ENCODE measurements around the gene EIF1AX.
"Not testable (repeated sequence)": the region's sequence is repeated elsewhere in the genome, so short reads cannot be mapped to it uniquely, and the experiment has no call there.

EIF1AX gene

DNA sequence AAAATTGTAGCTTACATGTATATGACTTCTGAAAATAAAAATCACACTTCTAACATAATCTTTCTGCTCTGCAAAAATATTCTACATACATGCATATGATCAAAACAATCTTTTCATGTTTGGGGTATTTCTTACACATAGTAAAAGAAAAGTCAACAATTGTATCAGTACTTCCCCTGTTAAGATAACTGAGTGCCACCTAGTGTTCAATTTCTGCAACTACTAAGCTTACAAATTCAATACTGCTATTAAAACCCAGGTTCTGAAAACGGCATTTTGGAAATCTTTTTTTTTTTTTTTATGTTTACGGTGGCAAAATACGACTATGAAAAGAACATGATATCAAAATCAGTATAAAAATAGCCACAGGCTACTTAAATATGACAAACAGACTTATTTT, 14.2 kb downstream of the EIF1AX start:
- DNase-seq (ENCODE audit: low read depth in 1 of 2, low spot score in 1 of 2): not testable (repeated sequence)

DNA sequence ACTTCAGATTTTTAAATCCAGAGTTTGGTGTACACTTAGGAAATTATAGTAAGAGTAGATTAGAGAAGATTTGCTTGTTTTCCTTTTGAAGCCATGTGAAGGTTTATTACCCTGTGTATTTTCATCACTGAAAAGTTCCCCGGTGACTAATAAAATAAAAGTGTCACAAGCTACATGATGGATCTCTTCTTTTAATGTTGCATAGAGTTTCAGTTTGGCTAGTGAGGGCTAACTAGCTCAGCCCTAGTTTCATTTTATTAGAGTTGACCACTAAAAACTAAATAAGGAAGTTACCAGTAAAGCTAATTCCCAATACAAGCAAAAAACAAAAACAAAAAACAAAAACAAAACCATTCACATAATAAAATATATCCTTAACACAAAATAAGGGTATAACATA, 14.8 kb downstream of the EIF1AX start:
- not testable (repeated sequence) for DNase-seq (ENCODE audit: low read depth in 1 of 2, low spot score in 1 of 2)

DNA sequence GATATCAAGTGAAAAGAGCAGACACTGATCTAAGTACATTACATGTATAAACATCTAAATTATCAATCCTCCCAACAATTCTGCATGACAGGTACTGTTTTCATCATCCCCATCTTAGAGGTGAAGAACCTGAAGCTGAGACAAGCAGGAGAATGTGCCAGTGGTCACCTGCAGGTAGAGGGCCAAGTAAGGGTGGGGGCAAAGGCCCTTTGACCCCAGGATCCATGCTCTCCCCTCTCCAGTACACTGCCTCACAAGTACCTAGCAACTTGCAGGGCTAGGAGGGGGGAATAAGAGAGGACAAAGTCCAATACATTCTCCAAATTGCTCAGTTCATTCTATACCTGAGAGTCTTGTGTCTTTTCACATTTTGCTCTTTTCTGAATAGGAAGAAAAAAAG, 16.7 kb downstream of the EIF1AX start:
- no peak for DNase-seq (ENCODE audit: low read depth in 1 of 2, low spot score in 1 of 2)

DNA sequence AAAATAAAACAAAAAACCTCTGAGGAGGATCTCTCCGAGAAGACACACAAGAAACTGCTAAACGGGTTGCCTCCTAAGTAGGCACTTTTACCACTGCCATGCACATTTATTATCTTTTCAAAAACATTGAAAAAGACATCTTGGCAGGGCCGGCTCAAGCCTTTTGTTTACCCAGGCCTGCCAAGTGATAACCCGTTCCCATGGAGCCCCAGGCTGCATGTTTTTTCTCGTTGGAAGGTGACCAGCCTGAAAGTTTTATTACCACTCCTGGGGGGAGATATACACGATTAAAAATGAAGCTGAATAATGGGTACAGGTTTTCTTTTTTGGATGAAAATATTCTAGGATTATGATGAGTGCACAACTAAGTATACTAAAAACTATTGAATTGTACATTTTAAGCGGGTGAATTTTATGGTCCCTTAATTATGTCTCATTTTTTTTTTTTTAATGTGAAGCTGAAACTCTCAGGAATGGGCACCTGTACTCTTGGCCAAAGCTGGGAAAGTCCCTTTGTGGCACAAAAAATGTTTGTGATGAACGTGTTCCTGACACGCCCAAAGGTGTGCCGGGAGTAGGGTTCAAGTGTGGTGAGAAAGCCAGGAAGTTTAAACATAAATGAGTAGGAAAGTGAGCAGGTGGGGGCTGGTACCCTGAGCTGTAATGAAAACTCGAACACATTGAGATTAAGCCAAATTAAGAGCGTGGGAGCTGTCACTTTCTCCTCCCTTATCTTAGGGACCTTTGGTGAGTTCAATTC, 23.4 kb downstream of the EIF1AX start:
- no peak for DNase-seq (ENCODE audit: low read depth in 1 of 2, low spot score in 1 of 2)

DNA sequence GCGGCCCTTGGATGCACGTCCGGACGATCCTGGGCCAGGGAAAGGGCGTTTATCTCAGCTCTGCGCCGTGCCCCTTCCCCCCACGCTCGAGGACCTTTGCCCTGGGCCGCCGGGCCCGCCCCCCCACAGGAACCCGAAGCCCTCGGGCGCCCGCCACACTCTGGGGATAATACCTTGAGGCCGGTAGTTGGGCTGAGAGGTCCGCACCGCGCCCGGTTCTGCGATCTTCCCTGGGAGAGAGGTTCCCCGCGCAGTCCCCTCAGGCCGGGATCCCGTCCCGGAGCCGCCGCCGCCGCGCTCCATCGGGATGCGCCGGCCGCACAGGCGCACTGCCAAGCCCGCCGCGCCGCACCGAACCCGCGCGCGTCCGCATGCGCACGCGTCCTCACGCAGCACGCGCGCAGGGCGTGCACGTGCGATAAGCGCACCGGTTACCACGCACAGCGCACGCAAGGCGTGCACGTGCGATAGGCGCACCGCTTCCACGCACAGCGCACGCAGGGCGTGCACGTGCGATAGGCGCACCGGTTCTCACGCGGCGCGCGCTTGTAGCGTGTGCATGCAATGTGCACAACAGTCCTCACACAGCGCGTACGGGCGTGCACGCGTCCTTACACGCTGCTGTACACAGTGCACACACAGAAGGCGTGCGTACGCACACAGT, 24.9 kb downstream of the EIF1AX start, which contains the start of gene MAP7D2:
Gene MAP7D2, minus strand, starts transcription at position 331 of the 664 bp plus-strand sequence. Its CDS starts 28 bp downstream, at position 303.
- no peak for DNase-seq (ENCODE audit: low read depth in 1 of 2, low spot score in 1 of 2)

DNA sequence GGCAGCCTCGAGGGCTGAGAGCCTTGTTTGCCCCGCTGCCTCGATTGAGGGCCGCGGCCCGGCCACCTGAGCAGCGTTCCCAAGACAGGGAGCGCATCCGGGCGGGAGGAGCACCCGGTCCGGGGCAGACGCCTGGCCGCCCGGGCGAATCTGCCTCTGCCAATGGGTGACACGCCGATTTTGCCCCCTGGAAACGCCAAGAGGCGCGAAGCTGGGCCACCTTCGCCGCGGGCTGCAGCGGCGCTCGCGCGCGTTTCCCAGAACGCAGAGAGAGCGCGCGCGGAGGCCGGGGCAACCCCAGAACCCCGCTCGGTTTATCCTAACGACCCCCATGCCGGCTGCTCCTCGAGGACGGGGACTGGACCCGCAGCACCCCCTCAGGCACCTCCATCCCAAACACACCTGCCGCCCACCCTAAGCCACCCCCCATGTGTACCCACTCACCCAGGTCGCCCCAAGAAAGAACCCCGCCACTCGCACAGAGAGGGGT, 25.5 kb downstream of the EIF1AX start:
- DNase-seq (ENCODE audit: low read depth in 1 of 2, low spot score in 1 of 2): no peak

DNA sequence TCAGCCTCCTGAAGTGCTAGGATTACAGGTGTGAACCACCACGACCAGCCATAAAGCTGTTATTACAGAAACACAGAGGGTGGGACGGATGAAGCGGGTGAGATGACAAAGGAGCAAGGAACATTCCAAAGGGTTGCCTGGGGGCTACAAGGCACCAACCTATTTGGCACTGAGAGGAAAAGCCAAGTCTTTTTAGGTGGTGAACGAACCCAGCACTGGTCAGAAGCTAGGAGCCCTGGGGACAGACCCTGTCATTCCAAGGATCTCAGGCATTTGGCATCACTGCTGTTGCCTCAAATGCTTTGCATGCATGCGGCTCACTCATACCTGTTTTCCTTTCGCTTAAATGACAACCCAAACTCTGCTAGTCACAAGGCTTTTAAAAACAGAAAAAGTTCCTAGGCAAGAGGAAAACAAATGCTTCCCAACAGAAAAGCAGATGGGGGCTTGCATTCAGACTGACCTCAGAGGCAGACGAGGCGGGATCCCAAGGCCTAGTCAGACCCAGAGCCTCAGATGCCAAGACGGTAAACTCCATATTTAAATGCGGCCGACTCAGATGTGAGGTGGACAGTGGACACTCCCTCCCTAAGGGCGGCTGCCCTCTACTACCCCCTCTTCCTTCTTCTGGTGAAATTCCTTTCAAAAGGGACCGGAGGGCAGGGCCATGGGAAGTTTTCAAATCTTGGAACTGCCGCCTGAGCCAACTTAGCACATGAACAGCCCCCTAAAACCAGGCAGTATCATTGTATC, 29.4 kb downstream of the EIF1AX start:
- no peak for DNase-seq (ENCODE audit: low read depth in 1 of 2, low spot score in 1 of 2)

DNA sequence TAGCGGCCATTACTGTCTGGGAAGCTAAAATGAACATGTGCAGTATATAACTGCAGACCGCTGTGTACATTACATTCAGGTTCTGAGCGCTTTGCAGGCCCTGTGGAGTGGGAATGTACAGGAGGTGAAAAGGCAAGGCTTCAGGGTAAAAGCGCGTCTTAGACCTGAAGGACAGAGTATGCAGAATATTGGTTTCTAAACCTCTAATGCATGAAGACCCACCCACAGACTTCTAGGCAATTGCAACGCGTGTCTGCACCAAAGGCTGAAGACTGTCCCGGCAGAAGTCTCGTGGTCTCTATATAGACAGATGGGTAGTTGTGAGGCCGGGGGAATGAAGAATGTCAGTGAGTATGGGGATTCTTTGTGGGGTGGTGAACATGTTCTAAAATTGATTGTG, 30.4 kb downstream of the EIF1AX start:
- no peak for DNase-seq (ENCODE audit: low read depth in 1 of 2, low spot score in 1 of 2)

DNA sequence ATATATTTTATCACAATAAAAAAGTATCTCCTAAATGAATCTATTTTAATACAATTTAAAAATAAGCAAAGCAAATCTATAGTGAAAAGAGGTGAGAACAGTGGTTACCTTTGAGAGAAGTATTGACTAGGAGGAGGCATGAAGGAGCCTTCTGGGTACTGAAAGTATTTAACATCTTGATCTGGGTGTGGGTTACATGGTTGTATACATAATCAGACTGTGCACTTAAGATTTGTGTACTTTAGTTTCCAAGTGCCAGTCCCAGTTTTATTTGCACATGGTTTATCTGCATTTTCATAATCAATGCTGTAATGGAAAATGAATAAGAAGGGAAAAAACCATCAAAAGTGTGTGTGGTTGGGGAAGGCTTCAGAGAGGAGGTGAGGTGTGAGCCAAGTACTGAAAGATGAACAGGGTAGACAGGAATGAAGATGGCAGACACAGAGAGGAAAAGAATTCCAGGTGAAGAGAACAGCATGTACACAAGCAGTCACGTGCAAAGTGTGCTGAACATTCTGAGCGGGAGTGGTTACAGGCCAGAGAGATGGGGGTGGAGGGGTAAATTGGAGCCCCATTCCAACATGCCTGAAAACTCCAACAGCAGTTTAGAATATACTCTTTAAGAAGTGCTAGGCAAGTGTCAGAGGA, 39.6 kb downstream of the EIF1AX start:
- no peak for DNase-seq (ENCODE audit: low read depth in 1 of 2, low spot score in 1 of 2)

DNA sequence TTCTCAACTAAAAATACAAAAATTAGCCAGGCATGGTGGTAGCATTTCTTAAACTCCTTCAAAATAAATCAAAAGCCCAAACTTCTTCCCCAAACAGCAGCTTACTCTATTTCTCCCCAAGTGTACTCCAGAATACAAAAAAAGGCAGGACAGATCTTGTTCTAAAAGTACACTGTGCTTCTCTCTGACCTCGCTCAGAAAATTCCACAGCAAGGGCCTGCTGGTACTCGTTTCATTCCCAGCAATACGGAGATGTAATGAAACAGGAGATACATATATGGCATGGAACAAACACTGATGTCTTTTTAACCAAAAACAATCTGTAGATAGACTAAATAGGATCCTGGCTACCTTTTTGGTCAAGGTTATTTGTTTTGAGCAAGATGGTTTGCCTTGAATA, 50.1 kb downstream of the EIF1AX start:
- no peak for DNase-seq (ENCODE audit: low read depth in 1 of 2, low spot score in 1 of 2)

DNA sequence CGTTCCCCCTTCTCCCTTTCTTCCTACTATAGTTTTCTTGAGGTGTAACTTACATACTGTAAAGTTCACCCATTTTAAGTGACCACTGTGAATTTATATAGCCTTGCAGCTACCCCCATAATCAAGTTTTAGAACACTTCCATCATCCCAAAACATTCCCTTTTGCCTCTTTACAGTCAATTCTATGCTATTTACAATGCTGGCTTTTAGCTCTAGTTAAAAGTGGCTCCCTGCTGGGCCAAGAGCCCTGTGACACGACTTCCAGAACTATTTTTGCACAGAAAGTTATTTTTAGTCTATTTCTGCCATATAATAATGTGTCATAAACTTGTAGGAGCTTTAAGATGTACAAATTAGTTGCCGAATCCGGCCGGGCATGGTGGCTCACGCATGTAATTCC, 51.8 kb downstream of the EIF1AX start:
- DNase-seq (ENCODE audit: low read depth in 1 of 2, low spot score in 1 of 2): no peak

DNA sequence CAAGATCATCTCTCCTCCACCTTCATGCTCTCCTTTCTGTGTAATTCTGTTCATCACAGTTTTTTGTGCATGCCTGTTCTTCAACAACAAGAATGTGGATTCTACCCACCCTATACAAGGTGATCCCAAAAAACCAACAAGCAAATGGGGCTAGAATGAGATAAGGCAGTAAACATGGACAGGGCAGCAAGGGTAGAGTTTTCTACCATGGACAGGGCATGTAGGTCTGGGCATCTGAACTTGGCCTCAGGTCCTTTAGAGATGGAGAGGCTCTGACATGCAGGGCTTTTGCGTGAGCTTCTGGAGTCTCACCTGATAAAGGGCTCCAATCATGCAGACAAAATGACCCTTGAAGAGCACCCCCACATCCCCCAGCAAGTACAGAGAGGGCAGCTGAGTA, 61.4 kb downstream of the EIF1AX start:
- no peak for DNase-seq (ENCODE audit: low read depth in 1 of 2, low spot score in 1 of 2)
